Coronary artery (tissue), 2 donors: ENCODE data around the gene UBASH3B.

ENCODE experiments used
- DNase-seq: peaks from one replicate; pipeline ENCODE4 v3.0.0-alpha.2; 2017; ENCODE audit warnings: low spot score
- H3K27ac ChIP-seq, 2 donors: fragments of 200-600 bp; sonication (generic); one replicate each; pipeline ENCODE4 v1.5.1; 2016 to 2019
- H3K4me3 ChIP-seq: fragments of 200-600 bp; sonication (generic); 2 replicates; pipeline ENCODE4 v1.5.1; 2016; ENCODE audit warnings: mild to moderate bottlenecking, moderate library complexity
- CTCF ChIP-seq: fragments of 200-600 bp; sonication (generic); IDR thresholded peaks from one replicate; pipeline ENCODE4 v1.5.1; 2019; ENCODE audit warnings: antibody characterized with exemption

The UBASH3B gene

DNA sequence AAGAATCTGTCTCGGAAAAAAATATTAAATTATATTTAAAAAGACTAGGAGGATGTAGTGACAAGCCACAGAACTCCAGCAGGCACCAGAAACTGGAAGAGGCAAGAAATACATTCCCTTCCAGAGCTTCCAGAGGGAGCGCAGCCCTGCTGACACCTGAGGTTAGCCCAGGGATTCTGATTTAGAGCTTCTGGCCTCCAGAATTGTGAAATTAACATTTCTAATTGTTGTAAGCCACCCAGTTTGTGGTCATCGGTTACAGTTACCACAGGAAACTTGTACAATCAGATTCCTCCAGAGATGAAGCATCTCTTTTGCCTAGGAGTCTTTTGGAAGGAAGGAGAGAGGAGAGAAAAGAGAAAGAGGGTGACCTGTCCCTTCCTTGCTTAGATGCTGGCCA is 6.4 kb upstream of the UBASH3B start:
- Histone ChIP-seq H3K27ac (no peak overlapping the region), H3K4me3 (no peak overlapping the region)
- TF ChIP-seq CTCF, result no peak
- DNase-seq, result no peak

- no peak for DNase-seq
- Histone ChIP-seq H3K27ac (no peak overlapping the region), H3K4me3 (no peak overlapping the region)
- TF ChIP-seq CTCF, result no peak
These were observed 4.9 kb upstream of the UBASH3B start for GRCh38 chr11:122650619-122651018.

- no peak overlapping the region for H3K27ac ChIP-seq
- no peak for DNase-seq
- no peak for TF ChIP-seq CTCF
- no peak overlapping the region for H3K4me3 ChIP-seq
These were observed 3.0 kb upstream of the UBASH3B start for GRCh38 chr11:122652495-122652894.

- no peak for DNase-seq
- no peak for TF ChIP-seq CTCF
- H3K4me3 ChIP-seq, result no peak overlapping the region
- H3K27ac ChIP-seq, result no peak overlapping the region
These were observed 1.5 kb upstream of the UBASH3B start for GRCh38 chr11:122653916-122654585.

DNA sequence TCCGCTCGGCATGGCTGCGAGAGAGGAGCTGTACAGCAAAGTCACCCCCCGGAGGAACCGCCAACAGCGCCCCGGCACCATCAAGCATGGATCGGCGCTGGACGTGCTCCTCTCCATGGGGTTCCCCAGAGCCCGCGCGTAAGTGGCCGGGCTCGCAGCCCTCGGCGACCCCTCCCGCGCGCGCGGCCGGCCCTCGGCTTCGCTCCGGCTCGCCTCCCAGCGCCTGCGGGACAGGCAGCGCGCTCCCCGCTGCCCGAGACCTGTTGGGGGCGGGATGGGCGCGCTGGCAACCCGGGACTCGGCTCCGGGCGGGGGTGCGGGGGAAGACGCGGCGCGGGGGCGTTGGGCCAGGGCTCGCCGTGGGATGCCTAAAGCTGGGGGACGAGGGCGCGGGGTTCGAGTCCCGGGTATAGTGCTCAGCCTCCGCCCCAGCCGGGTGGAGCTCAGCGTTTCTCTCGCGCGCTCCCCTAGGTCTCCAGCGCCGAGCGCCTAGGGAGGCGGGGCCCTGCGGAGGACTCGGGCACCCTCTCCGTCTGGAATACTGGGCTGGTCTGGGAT is 630 bp downstream of the UBASH3B start:
- TF ChIP-seq CTCF, result no peak
- Histone ChIP-seq H3K4me3 (peak overlapping the region; percentile 79), H3K27ac (peak overlapping the region; percentile 73 to 87)
- peak; percentile 78 for DNase-seq

DNA sequence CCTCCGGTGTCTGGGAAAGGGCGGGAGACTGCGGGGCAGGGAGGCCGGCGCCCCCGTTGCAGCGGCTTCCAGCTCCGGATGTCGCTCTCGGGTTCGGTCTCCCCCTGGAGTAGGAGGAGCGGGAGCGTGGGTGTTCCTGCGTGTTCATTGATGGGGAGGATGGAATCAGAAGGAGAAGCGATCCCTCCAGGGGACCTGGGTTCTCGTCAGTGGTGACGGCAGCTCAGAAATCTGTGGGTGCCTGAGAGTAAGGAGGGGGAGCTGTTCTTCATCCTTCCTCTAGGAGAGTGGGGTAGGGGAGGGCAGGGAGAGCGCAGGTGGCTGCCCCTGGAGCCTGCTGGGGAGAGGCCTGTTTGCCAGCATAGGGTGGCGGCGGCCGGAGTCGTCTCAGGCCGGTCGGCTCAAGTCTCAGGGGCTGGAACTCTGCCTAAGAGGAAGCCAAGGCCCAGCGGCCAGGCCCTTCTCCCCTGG is 1.1 kb downstream of the UBASH3B start:
- H3K4me3 ChIP-seq, result peak overlapping the region; percentile 79

More for the DNA sequence above, 1.1 kb downstream of the UBASH3B start:
- no peak for TF ChIP-seq CTCF
- peak overlapping the region; percentile 73 to 87 for H3K27ac ChIP-seq
- no peak for DNase-seq
